ENCODE data around the gene SPR.

Gene SPR

DNA sequence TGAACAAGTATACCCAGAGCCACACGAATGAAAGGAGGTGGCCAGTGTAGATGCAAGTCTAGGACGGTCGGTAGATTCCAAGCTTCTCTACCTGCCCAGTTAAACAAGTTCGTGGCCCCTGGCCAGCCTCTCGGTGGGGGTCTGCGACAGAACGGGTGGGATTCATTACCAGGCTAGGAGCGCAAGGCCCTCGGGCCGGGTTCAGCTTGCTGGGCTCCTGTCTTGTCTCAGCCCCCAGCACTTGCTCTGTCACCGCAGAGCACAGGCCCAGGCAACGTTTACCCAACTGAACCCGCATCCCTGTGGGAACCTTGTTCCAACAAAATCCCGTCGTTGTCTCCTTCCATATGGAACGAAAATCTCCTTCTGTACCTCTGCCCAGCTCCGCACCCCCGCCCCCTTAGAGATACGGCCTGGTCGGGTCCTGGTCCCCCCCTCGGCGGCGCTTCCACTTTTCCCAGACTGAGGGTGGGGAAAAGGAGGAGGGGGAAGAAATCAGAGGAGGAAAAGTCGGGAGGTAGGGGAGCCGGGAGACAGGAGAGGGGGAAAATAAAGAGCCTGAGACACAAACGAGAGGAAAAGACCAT lies 28.2 kb downstream of the SPR start:
- no peak for DNase-seq (ENCODE audit: low read depth in 4 of 4, low spot score in 1 of 4)

- DNase-seq (ENCODE audit: low read depth in 4 of 4, low spot score in 1 of 4) = no peak
Measured at GRCh38 chr2:72915907-72916742, 28.9 kb downstream of the SPR start.

DNA sequence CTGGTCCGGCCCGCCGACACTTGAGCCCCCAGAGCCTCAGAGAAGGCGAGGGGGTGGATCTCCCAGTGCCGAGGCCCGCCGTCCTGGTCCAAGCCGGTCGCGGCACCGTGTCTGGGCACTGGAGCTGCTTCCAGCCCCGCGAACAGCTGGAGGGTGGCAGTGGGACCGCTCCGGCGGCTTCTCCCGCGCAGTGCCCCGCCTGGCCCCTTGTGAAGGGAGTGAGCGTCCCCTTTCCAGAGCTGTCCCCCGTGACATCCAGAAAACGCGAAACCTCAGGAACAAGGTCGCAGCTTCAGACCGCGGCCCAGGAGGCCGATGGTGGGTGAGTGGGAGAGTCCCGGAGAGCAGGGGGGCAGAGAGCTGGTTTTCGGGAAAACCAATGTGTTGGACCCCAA lies 29.5 kb downstream of the SPR start:
- no peak for DNase-seq (ENCODE audit: low read depth in 4 of 4, low spot score in 1 of 4)

- DNase-seq (ENCODE audit: low read depth in 4 of 4, low spot score in 1 of 4) = peak in 2 of 4 experiments; percentile 35 to 39
Measured at GRCh38 chr2:72917138-72917876, 30.1 kb downstream of the SPR start, which contains the start of gene EMX1. EMX1 (plus strand) TSS chr2:72917519; CDS start chr2:72917853, 334 bp downstream.

DNA sequence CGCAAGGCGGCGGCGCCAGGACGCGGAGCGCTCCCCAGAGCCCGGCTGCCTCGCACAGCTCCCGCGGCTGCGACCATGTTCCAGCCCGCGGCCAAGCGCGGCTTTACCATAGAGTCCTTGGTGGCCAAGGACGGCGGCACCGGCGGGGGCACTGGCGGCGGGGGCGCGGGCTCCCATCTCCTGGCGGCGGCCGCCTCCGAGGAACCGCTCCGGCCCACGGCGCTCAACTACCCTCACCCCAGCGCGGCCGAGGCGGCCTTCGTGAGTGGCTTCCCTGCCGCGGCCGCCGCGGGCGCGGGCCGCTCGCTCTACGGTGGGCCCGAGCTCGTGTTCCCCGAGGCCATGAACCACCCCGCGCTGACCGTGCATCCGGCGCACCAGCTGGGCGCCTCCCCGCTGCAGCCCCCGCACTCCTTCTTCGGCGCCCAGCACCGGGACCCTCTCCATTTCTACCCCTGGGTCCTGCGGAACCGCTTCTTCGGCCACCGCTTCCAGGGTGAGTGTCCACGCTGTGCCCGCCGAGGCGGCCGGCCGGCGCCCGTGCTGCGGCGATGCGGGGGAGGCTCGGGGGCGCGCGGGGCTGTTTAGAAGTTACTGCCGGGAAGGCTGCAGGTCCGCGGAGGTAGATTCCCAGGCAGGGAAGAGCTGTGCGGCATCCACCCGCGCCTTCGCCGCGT lies 30.8 kb downstream of the SPR start:
- no peak for DNase-seq (ENCODE audit: low read depth in 4 of 4, low spot score in 1 of 4)

GRCh38 chr2:72919414-72920317 lies 32.5 kb downstream of the SPR start:
- DNase-seq (ENCODE audit: low read depth in 4 of 4, low spot score in 1 of 4) = no peak

GRCh38 chr2:72920318-72921087 lies 33.3 kb downstream of the SPR start:
- DNase-seq (ENCODE audit: low read depth in 4 of 4, low spot score in 1 of 4) = no peak

GRCh38 chr2:72921088-72921851 lies 34.1 kb downstream of the SPR start:
- no peak for DNase-seq (ENCODE audit: low read depth in 4 of 4, low spot score in 1 of 4)

DNA sequence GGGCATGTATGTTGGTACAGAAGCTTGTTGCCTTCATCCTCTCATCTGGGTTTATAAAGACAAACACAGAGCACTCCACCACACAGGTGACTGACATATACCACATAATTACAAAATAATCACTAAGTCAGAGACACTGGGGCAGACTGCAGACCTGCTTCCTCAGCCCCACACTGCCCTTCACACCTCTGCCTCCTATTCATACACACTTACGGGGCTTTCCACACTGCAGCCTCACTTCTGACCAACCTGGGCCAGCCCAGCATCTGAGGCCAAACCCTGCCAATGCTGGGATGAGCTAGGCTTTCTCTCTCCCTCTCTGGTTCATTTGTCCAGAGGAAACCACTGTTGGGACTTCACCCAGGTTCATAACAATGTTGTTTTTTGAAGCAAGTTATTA lies 34.6 kb downstream of the SPR start:
- DNase-seq (ENCODE audit: low read depth in 4 of 4, low spot score in 1 of 4) = no peak

DNA sequence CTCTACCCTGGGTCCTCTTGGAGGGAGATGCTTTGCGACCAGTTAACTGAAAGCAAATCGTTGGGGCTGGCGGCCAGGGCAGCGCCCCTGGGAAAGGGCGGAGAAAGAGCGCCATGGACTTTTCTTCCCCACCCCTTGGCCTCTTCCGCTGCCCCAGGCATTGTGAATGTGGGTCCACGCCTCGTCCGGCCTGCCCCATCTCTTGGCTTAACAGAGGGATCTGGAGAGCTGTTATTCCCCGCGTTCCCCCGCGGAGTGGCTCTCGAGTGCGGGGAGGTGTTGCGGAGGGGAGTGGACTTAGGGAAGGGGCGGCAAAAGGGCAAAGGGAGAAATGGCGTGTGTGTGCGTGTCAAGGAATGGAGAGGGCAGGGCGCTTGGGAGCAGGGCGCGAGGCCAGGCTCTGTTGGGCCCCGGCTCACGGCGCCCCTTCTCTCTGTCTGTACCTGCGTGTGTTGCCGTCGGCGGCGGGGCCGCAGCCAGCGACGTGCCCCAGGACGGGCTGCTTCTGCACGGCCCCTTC lies 36.7 kb downstream of the SPR start:
- no peak for DNase-seq (ENCODE audit: low read depth in 4 of 4, low spot score in 1 of 4)

DNA sequence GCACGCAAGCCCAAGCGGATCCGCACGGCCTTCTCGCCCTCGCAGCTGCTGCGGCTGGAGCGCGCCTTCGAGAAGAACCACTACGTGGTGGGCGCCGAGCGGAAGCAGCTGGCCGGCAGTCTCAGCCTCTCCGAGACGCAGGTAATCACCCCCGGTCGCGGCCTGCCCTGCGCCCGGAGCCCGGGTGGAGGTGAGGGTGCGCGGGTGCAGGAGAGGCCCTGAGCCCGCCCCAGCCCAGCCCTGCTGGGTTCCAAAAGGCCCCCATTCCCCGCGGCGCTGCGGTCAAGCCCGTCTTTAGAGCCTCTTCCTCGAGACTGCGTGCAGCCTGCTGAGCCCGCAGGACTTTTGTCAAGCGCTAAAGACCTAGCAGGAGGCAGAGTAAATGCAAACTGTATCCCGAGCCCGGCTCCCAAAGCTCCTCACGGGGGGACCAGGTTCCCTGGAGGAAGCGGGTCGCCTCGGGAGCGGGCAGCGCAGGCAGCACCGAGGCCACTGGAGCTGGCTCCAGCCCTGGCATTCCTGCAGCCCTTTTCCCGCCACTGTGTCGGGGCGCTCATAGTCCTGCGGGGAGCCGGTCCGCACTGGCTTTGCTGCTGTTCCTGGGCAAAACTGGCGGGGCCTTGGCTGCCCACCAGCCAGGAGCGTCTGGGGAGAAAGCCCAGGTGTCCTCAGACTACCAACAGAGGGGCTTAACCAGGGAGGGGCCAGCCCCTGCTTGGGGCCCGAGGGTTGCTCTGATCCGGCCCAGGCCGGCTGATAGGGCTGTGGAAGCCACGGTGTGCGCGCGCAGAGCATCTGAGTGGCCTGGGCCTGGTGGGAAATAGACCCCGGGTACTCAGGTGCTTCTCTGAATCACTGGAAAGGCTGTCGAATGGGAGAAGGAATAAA lies 37.4 kb downstream of the SPR start:
- DNase-seq (ENCODE audit: low read depth in 4 of 4, low spot score in 1 of 4) = no peak

DNA sequence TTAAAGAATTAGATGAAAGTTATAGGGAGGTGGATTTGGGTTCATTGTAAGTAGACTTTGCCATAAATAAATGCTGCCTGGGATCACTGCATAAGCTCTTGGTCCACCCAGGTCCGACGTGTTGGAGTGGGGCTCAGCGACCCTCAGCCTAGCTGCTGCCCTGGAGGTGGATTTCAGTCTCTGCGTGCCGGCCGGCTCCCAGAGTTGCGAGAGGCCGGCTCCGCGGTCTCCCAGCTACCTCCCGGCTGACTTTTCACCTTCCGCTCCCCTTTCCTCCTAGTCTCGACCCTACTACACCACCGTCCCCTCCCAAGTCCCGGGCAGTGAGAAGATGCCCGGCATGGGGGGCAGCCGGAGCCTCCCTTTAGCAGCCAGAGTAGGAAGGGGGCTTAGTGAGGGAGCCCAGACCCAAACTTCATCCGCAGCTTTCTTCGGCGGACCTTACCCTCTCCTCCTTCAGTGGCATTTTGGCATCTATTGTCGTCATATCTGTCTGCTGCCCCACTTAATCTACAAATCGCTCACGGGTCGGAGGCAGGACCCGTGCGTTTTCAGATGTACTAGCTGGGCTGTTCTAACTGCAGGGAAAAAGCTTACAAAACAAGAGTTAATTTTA lies 38.2 kb downstream of the SPR start:
- no peak for DNase-seq (ENCODE audit: low read depth in 4 of 4, low spot score in 1 of 4)

GRCh38 chr2:72926368-72926767 lies 39.2 kb downstream of the SPR start:
- no peak for DNase-seq (ENCODE audit: low read depth in 4 of 4, low spot score in 1 of 4)

- DNase-seq (ENCODE audit: low read depth in 4 of 4, low spot score in 1 of 4) = no peak
Measured at GRCh38 chr2:72926811-72927465, 39.7 kb downstream of the SPR start.

GRCh38 chr2:72927619-72928550 lies 40.7 kb downstream of the SPR start:
- no peak for DNase-seq (ENCODE audit: low read depth in 4 of 4, low spot score in 1 of 4)

- no peak for DNase-seq (ENCODE audit: low read depth in 4 of 4, low spot score in 1 of 4)
Measured at GRCh38 chr2:72929010-72929409, 41.8 kb downstream of the SPR start.

Data from stimulated activated CD4-positive, alpha-beta T cell treated with anti-CD3 and anti-CD28 coated beads, Interleukin-1b, Interleukin-23, amount 100 ng/mL, for 24 hours (primary cell).